HEK293 (cell line): ENCODE results near the gene CCDC81.

ENCODE experiments used
- CTCF ChIA-PET: fragments of 350-600 bp; formaldehyde crosslinking; extraction: SDS; loops from one replicate; lab custom pipeline; 2021; ENCODE audit warnings: antibody characterized with exemption; lab: Yijun Ruan, JAX
- POLR2A ChIA-PET: fragments of 300-600 bp; formaldehyde crosslinking; extraction: SDS; loops from one replicate; lab custom pipeline; 2020; ENCODE audit warnings: antibody characterized with exemption, inconsistent platforms; lab: Yijun Ruan, JAX
- H3K27ac ChIP-seq: fragments of 200-500 bp; sonication (Bioruptor generic); 2 replicates; pipeline ENCODE4 v1.5.1; 2014; ENCODE audit warnings: low read depth, low read length, control low read depth, inconsistent platforms; ENCODE audit errors: extremely low read depth
- H3K36me3 ChIP-seq, 2 experiments: fragments of 200-500 bp in 1 of 2; sonication (Bioruptor generic) in 1 of 2; 1 replicate in 1 of 2; 2 replicates in 1 of 2; pipeline ENCODE4 v1.5.1; 2014 to 2017; ENCODE audit warnings: inconsistent platforms in 2 of 2, low read length in 2 of 2; ENCODE audit not compliant: control insufficient read depth in 2 of 2, insufficient read depth in 1 of 2
- H3K4me1 ChIP-seq: fragments of 200-500 bp; sonication (Bioruptor generic); 2 replicates; pipeline ENCODE4 v1.5.1; 2014; ENCODE audit warnings: mild to moderate bottlenecking, low read length, inconsistent platforms; ENCODE audit not compliant: control insufficient read depth, insufficient read depth
- H3K4me3 ChIP-seq: 2 replicates; pipeline ENCODE4 v1.5.1; 2011; ENCODE audit warnings: low read depth, mild to moderate bottlenecking, control low read depth, low read length, moderate library complexity
- H3K9me3 ChIP-seq: fragments of 200-500 bp; sonication (Bioruptor generic); 2 replicates; pipeline ENCODE4 v1.5.1; 2014; ENCODE audit warnings: low read depth, low read length, inconsistent platforms; ENCODE audit not compliant: control insufficient read depth, insufficient read depth
- GLI4 ChIP-seq: fragments of 450-650 bp; formaldehyde crosslinking; IDR thresholded peaks from 2 replicates; pipeline ENCODE4 v1.5.1; 2016; ENCODE audit warnings: missing biosample characterization, missing genetic modification characterization
- PATZ1 ChIP-seq: fragments of 450-650 bp; formaldehyde crosslinking; IDR thresholded peaks from 2 replicates; pipeline ENCODE4 v1.5.1; 2016; ENCODE audit warnings: missing biosample characterization, missing genetic modification characterization
- SCRT1 ChIP-seq: fragments of 450-650 bp; formaldehyde crosslinking; IDR thresholded peaks from 2 replicates; pipeline ENCODE4 v1.5.1; 2016; ENCODE audit warnings: missing biosample characterization, missing genetic modification characterization, borderline replicate concordance
- SP7 ChIP-seq: fragments of 450-650 bp; formaldehyde crosslinking; IDR thresholded peaks from 2 replicates; pipeline ENCODE4 v1.5.1; 2016; ENCODE audit warnings: missing biosample characterization, missing genetic modification characterization
- TRIM28 ChIP-seq: IDR thresholded peaks from 2 replicates; pipeline ENCODE4 v1.6.1; 2011; ENCODE audit warnings: low read length, control low read depth, borderline replicate concordance
- ZFHX2 ChIP-seq: fragments of 450-650 bp; formaldehyde crosslinking; conservative IDR thresholded peaks from 2 replicates; pipeline ENCODE4 v1.5.1; 2016; ENCODE audit warnings: missing biosample characterization, missing genetic modification characterization
- ZNF223 ChIP-seq: fragments of 450-650 bp; formaldehyde crosslinking; IDR thresholded peaks from 2 replicates; pipeline ENCODE4 v1.5.1; 2016; ENCODE audit warnings: missing biosample characterization, missing genetic modification characterization
- ZNF280C ChIP-seq: fragments of 450-650 bp; formaldehyde crosslinking; IDR thresholded peaks from 2 replicates; pipeline ENCODE4 v1.5.1; 2016; ENCODE audit warnings: missing biosample characterization, missing genetic modification characterization
- ZNF530 ChIP-seq: fragments of 450-650 bp; formaldehyde crosslinking; IDR thresholded peaks from 2 replicates; pipeline ENCODE4 v1.5.1; 2016; ENCODE audit warnings: low read depth, missing biosample characterization, missing genetic modification characterization
- ZNF560 ChIP-seq: fragments of 450-650 bp; formaldehyde crosslinking; IDR thresholded peaks from 2 replicates; pipeline ENCODE4 v1.5.1; 2017; ENCODE audit warnings: missing biosample characterization, missing genetic modification characterization, borderline replicate concordance
- ZNF585B ChIP-seq: fragments of 450-650 bp; formaldehyde crosslinking; IDR thresholded peaks from 2 replicates; pipeline ENCODE4 v1.5.1; 2016; ENCODE audit warnings: missing biosample characterization, missing genetic modification characterization
- ZNF629 ChIP-seq: fragments of 450-650 bp; formaldehyde crosslinking; IDR thresholded peaks from 2 replicates; pipeline ENCODE4 v1.5.1; 2017; ENCODE audit warnings: missing biosample characterization, missing genetic modification characterization
- ZNF670 ChIP-seq: fragments of 450-650 bp; formaldehyde crosslinking; IDR thresholded peaks from 2 replicates; pipeline ENCODE4 v1.5.1; 2016; ENCODE audit warnings: missing biosample characterization, missing genetic modification characterization, low read depth
- TF ChIP-seq, protein P1 (sequence below): fragments of 450-650 bp; formaldehyde crosslinking; IDR thresholded peaks from 2 replicates; pipeline ENCODE4 v1.5.1; 2017; ENCODE audit warnings: missing biosample characterization, missing genetic modification characterization
- TF ChIP-seq, protein P2 (sequence below): fragments of 450-650 bp; formaldehyde crosslinking; IDR thresholded peaks from 2 replicates; pipeline ENCODE4 v1.5.1; 2016; ENCODE audit warnings: missing biosample characterization, missing genetic modification characterization

The CCDC81 gene

GRCh38 chr11:86370922-86371594 is 3.6 kb upstream of the CCDC81 start:
- Histone ChIP-seq H3K4me1 (no peaks in the 10 kb centered on the region), H3K36me3 (no peaks in the 10 kb centered on the region), H3K9me3 (no peaks in the 10 kb centered on the region), H3K4me3 (no peak overlapping the region), H3K27ac (no peak overlapping the region)
- TF ChIP-seq ZNF560 (tag by site-specific recombination) (no peak), ZFHX2 (tag by site-specific recombination) (no peak), ZNF223 (tag by site-specific recombination) (no peak), ZNF530 (tag by site-specific recombination) (no peak), ZNF670 (tag by site-specific recombination) (no peak), SCRT1 (tag by site-specific recombination) (no peak), ZNF585B (no peak), PATZ1 (no peak), TRIM28 (no peak), ZNF629 (no peak), SP7 (tag by site-specific recombination) (no peak), ZNF280C (tag by site-specific recombination) (no peak)
- TF ChIP-seq, protein P1, sequence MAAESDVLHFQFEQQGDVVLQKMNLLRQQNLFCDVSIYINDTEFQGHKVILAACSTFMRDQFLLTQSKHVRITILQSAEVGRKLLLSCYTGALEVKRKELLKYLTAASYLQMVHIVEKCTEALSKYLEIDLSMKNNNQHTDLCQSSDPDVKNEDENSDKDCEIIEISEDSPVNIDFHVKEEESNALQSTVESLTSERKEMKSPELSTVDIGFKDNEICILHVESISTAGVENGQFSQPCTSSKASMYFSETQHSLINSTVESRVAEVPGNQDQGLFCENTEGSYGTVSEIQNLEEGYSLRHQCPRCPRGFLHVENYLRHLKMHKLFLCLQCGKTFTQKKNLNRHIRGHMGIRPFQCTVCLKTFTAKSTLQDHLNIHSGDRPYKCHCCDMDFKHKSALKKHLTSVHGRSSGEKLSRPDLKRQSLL (tag by site-specific recombination): no peak
- TF ChIP-seq, protein P2, sequence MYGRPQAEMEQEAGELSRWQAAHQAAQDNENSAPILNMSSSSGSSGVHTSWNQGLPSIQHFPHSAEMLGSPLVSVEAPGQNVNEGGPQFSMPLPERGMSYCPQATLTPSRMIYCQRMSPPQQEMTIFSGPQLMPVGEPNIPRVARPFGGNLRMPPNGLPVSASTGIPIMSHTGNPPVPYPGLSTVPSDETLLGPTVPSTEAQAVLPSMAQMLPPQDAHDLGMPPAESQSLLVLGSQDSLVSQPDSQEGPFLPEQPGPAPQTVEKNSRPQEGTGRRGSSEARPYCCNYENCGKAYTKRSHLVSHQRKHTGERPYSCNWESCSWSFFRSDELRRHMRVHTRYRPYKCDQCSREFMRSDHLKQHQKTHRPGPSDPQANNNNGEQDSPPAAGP (tag by site-specific recombination): no peak
- CTCF ChIA-PET: interaction anchor here (1.1 to 2.3 kb wide), 2 partner anchors 10 to 428 kb away, joined by 3 to 8 read pairs; no protein-coding TSS in a partner anchor
- POLR2A ChIA-PET: no interaction called here

- Histone ChIP-seq H3K9me3 (no peaks in the 10 kb centered on the region), H3K4me3 (no peak overlapping the region), H3K4me1 (no peaks in the 10 kb centered on the region), H3K27ac (no peak overlapping the region), H3K36me3 (no peaks in the 10 kb centered on the region)
- TF ChIP-seq SP7 (tag by site-specific recombination): no peak
- TF ChIP-seq GLI4 (tag by site-specific recombination): no peak
- ChIA-PET CTCF (interaction anchor here (2.3 kb wide), 1 partner anchor 11 kb away, joined by 8 read pairs; no protein-coding TSS in a partner anchor), POLR2A (interaction anchor here (0.6 kb wide), 1 partner anchor 10 kb away, joined by 3 read pairs; no protein-coding TSS in a partner anchor)
These were observed 2.6 kb upstream of the CCDC81 start for GRCh38 chr11:86372041-86372440.
